ENCODE data around the gene EFCAB9.

The EFCAB9 gene

GRCh38 chr5:172245046-172245445 is 51.1 kb downstream of the EFCAB9 start:
- DNase-seq = no peak

- no peak for DNase-seq
These were observed 51.7 kb downstream of the EFCAB9 start for GRCh38 chr5:172245703-172246125.

GRCh38 chr5:172248637-172249036 is 54.7 kb downstream of the EFCAB9 start:
- DNase-seq = no peak

- DNase-seq = no peak
These were observed 57.4 kb downstream of the EFCAB9 start for GRCh38 chr5:172251419-172251818.

- no peak for DNase-seq
These were observed 58.5 kb downstream of the EFCAB9 start for GRCh38 chr5:172252501-172252900.
